Dermis blood vessel endothelial cell (primary cell): ENCODE results near the gene CRB2. TPM values are rescaled to one million over a fixed set of nuclear protein-coding genes. Genes with fewer than 3 reads are reported as not detected.

Experiments used
- DNase-seq: peaks from one replicate; pipeline ENCODE4 v3.0.0; 2010
- total RNA-seq: library from RNA; depleted of rRNA; stranded (reverse); fragments of >200 nt; gene quantifications from 2 replicates; pipeline ENCODE4 v1.2.3, GENCODE V29; 2014

The CRB2 gene
- total RNA-seq = not detected in 2 replicates

DNA sequence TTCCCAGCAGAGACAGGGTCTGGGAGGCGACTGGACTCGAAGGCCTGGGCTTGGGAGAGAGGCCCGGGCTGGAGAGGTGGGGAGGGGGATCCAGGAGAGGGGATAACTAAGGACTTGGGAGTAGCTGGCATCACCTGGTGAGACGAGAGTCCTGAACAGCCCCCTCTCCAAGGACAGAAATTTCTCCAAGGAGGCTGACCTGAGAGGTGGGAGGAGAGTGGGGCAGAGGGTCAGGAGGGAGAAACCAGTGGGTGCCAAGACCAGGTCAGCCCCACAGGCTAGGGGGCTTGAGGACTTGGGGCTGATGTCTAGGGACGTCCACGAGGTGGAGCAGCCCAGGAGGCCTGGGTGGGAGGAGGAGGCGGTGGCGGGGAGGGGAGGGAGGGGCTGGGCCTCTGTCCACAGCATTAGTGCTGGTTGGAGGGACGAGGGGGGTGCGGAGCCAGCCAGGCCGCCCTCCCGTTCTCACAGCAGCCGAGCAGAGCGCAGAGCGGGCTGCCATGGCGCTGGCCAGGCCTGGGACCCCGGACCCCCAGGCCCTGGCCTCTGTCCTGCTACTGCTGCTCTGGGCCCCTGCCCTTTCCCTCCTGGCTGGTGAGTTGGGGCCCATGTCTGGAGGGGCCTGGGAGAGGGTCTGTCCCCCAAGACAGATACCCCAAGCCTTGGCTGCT lies at the start of gene CRB2:
TSS of gene CRB2 (plus strand) at position 437 of the 671 bp plus-strand sequence. CDS start at position 501, 64 bp downstream.
- DNase-seq = no peak

DNA sequence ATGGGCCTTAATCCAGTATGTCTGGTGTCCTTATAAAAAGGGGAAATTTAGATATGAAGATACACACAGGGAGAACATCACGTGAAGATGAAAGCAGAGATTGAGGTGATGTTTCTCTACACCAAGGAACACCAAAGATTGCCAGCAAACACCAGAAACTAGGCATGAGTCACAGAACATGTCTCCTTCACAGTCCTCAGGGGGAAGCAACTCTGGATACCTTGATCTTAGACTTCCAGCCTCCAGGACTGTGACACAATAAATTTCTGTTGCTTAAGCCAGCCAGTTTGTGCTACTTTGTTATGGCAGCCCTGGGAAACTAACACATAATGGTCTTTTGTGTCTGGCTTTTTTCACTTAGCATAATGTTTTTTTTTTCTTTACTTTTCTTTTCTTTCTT lies 46.4 kb upstream of the CRB2 start:
- DNase-seq = no peak

DNA sequence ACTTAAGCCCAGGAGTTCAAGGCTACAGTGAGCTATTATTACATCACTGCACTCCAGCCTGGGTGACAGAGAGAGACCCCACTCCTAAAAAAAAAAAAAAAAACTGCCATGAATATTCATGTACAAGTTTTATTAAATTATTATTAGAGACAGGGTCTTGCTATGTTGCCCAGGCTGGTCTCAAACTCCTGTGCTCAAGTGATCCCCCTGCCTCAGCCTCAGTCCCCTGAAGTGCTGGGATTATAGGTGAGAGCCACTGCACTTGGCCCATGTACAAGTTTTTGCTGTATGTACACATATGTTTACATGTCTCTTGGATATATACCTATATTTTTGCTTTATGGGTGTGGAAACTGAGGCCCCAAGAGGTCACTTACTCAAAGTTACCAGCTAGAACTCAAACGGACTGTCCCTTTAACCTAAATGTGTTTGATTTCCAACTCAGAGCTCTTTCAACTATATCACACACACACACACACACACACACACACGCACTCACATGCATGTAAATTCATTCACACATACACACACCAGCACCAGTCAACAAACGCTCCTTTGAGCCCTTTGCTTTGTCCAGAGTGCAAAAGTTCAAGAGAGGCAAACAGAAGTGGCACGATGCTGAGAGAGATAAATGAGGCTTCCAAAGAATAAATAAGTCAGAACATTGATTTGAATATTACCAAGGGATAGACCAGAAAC lies 45.3 kb upstream of the CRB2 start:
- no peak for DNase-seq

DNA sequence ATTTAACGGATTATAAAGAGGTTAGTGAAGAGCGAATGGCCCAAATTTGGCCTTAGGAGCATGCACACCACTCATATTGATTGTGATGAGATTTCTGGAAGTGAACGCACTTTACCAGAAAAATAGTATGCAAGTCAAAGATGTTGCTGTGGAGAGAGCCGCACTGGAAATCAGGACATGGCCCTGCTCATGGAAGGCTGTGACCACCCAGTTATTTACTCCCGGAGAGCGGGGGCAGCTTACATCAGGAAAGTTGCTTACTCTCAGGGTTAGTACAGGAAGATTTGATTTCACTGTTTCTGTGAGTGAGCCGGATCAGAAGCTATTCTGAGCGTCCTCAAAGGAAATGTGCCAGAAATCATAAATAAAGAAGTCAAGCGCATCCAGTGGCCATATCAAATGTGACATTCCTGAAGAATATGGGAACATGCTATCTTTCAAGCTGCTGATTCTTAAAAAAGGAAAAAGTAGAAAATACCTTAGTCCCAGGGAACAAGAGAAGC lies 44.7 kb upstream of the CRB2 start:
- DNase-seq = no peak

DNA sequence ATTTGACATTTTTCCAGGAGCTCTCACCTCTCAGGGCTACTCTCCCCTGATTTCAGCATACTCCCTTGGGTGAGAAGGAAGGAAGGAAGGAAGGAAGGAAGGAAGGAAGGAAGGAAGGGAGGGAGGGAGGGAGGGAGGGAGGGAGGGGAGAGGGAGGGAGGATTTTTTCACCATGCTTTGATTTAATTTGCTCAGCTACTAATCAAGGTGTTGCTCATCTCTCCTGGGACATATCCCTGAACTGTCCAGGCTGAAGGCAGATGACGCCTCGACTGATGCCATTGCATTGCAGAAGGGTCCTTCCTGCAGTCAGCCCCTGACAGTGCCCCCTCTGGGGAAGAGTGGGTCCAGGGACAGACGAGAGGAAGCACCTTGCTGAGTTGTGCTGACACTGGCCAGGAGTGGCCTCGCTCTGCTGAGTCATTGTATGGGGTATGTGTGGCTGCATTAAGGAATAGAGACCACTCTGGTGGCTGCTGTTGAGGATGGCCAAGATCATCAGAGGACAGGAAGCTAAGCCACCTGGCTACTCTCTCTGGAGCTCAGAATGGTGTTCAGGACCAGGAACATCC lies 43.6 kb upstream of the CRB2 start:
- DNase-seq = no peak

DNA sequence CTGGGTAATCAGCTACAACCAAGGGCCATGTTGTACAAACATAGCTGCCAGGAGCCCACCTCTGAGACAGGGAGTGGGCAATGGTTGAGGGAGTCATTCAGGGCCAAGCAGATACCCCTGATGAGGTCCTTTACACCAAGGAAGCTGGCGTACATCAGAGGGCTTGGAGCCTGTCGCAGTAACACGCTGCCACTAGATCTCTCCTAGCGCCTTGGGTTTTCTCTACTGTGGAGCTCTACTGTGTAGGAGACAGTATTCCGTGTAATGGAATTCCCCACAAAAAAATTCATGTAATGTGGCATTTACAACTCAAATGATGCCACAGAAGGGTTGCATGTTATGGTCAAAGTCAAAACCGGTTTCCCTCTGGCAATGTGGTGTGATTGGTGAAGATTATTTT lies 41.4 kb upstream of the CRB2 start:
- DNase-seq = no peak

DNA sequence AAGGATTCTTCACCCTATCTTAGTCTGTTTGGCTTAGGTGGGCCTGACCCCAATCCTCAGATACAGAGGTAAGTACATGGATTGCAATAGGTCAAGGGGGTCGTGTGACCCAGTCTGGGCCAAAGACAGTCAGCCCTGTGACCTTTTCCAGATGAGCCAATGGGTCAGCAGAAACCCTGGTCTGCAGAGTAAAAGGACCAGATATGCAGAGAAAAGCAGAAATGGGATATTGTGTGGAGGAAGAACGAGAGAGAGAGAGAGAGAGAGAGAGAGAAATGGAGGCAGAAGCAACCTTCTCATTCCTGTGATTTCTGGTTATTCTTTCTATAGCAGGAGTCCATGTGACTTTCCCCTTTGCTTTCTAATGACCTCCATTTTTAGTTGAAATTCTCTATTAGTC lies 40.4 kb upstream of the CRB2 start:
- no peak for DNase-seq

DNA sequence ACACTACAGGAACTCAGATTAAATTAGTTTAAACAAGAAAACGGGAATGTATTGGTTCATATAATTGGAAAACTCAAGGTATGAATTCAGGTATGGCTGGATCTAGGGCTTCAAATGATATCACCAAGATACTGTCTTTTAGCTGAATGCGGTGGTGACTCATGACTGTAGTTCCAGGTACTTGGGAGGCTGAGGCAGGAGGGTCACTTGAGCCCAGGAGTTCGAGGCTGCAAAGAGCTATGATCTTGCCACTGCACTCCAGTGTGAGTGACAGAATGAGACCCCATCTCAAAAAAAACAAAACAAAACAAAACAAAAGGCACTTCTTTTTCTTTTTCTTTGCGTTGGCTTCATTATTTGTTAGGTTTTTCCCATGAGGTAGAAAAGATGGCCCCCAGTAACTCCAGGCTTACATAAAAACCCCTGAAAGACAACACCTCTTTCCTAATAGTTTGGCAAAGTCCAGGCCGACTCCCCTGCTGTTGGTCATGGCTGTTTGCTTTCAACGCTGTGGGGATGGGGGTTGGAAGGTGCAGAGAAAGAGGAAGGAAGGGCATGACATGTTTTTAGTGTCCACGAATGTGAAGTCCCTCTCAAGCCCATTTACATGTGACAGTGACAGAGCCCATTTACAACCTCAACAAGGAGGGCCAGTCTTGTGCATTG lies 39.8 kb upstream of the CRB2 start:
- DNase-seq = no peak

DNA sequence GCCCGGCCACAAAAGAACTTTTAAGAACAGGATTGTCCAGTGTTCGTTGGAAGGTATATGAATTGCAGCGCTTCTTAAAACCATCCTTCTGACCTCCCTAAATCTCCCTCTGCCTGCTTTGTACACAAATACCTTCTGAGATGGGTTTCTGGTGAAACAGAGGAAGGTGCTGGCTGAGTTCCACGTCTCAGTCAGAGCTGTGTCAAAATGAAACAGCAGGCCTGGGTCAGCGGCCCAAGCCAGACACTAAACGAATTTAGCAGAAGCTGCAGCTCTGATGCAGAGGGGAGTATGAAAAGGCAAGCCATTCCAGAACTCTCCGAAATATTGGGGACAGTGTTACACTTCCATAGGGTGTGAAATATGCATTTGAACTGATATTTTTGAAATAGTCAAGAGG lies 37.8 kb upstream of the CRB2 start:
- no peak for DNase-seq

DNA sequence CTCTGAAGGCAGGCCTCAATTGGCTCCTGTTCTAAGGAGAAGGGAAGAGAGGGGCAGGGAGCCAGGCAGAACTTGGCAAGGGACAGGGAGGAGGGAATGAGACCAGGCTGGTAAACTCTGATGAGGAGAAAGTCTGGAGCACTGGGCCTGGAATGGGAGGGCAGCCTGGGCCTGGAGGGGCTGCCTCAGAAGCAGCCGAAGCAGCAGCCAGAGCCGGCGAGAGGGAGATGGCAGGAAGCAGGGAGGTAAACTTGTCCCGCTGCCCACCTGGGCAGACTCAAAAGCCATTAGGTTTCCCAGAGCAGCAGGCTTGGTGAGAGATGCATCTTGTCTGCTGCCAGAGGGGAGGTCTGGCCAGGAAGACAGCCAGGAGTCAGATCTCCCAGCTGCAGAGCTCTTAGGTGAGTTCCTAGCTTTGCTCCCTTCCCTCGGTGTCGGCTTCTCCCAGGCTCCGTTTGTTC lies 37.0 kb upstream of the CRB2 start:
- no peak for DNase-seq

DNA sequence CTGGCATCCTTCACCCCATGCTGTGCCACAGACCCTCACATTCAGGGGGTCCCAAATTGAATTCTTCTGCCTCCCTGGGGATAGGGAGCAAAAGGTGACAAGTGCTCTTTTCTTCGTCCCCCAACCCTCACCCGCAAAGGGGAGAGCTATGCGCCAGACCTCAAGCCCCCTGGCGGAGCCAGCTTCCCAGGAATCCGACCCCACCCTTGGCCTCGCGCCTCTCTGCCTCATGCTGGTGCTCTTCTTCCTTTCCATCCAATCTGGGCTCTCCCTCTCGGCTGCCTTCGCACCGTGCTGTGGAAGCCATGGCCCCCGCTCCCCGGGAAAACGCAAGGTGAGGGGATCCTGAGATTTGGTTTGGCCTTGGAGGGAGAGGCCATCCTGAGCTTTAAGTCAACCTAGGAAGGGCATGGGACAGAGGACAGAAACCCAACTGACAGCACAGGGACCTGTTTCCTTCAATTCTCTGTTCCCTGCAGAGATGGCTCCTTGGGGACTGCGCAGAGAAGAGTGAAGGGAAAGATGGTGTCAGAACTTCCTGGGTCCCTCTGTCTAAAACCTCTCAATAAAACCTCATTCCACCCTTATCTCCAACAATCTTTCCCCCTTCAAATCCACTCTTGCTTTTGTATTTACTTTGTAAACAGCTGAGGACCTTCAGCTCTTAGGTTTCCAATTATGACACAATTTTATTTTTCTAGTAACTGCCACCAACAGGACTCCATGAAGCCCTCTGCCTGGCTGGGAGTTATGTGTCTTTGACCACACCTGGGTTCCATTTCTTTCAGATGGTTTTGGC lies 36.3 kb upstream of the CRB2 start:
- DNase-seq = no peak

DNA sequence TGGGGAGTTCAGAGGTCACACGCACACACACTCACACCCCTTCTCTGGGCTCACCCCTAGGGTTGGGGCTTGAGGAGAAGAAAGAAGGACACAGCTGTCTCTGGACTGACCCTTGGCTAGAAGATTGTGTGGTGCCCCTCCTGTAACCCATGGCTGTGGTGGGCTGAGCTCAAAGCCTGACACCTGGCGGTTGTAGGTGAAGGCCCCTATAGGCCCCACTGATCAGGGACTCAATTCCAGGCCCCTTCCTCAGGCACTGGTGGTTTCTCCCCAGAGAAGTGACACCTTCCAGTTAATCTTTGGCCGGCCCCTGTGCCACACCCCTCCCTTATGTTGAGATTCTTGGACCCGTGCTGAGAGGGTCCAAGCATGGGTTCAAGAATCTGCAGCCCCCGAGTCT lies 35.2 kb upstream of the CRB2 start:
- DNase-seq = no peak

DNA sequence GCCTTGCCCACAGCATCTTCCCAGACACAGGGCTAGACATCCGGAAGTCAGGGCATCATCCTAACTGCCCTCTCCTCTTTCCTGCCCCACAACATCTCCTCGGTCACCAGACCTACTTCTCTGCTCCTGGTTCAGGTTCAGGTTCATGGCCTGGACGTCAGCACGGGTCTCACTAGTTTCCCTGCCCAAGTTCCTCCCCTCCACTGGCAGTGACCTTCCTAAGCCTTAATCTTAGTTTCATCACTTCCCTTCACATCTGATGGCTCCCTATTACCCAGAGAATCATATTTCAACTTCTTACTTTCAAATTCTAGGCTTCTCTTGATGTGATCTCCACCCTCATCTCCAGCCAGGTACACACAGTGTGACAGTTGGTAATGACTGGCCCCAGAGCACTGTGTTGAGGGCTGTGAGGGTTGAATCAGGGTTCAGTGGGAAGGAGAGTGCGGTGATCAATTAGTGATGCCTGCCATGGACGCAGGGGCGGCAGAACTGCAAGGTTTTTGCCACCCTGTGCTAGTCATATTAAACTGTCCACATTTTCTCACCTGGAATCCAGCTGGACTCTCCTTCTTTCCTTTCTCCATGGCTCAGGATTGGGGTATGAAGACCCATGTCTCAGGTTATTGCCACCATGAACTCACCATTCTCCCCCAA lies 34.3 kb upstream of the CRB2 start:
- no peak for DNase-seq

DNA sequence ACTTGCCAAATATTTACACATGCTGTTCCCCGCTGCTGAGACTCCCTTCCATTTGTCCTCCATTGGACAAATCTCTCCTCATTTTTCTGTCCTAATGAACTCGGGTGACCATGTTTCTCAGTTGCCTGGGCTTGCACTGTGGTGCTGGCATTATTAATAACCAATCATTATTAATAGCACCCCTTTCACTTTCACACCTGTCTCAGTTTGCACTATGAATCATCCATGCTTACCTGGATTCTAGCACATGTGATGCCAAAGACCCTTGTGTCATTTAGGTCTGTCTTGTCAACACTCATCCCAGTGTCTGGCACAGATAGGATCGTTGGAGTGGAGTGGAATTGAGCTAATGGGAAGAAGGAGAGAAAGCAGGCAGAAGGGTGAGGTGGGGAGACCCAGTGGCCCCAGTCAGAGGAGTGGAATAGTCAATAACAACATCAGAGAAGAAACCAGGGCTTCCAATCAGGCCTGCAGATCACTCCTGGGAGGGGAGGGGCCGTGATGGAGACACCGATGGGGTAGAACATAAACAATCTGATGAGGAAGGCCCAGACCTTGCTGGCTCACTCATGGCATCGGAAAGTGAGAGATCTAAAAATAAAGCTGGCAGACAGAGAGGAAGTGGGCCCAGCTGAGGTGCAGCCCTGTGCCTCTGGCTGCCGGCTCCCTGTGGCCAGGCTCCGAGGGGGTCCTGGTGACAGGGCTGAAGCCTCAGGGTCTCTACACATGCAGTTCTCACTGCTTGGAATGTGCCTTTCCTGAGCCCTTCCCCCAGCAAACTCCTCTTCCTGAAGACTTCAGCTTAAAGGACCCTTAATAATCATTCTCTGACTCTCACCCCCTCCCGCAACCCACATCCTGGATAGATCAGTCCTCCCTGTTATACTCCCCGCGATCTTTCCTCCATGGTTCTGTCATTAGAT lies 33.5 kb upstream of the CRB2 start:
- no peak for DNase-seq

DNA sequence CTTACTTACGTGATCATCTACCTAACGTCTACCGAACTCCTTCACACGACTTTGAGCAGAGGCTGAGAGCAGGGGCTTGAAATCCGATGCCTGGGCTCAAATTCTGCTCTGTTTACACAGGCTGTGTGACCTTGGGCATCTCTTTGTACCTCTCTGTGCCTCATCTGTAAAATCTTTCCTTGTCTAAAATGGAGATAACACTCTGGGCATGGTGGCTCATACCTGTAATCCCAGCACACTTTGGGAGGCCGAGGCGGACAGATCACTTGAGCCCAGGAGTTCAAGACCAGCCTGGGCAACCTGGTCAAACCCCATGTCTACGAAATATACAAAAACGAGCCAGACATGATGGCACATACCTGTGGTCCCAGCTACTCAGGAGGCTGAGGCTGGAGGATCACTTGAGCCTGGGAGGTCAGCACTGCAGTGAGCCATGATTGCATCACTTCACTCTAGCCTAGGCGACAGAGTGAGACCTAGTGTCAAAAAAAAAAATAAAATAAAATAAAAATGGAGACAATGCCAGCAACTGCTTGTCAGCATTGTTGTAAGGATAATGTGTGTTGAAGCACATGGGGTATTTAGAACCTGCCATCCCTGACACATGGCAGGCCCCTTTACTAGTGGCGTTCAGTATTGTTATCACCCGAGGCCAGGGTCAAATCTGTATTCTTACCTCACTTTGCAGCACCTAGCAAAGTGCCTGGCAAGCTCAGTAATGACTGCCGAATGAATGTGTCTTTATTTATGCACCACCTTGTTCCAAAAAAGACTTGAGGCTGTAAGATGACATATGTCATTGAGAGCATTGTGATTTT lies 32.6 kb upstream of the CRB2 start:
- no peak for DNase-seq

DNA sequence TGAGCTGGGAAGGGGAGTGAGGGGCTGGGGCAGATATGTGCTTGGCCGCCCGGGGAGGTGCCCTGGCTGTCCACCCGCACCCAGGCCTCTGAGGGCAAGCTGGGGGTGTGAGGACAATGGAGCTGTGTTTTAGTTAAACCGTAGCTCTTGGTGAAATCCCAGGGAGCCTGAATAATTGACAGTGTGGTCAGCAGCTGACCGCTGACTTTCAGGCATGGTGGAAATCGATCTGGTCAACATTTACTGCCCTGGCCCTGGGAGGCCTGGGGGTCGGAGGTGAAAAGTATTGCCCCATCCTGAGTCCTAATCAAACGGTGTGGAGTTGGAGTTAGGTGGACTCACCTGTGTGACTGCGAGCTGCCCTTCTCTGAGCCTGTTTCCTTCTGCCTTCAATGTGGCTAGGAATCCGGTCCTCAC lies 31.2 kb upstream of the CRB2 start:
- DNase-seq = no peak

DNA sequence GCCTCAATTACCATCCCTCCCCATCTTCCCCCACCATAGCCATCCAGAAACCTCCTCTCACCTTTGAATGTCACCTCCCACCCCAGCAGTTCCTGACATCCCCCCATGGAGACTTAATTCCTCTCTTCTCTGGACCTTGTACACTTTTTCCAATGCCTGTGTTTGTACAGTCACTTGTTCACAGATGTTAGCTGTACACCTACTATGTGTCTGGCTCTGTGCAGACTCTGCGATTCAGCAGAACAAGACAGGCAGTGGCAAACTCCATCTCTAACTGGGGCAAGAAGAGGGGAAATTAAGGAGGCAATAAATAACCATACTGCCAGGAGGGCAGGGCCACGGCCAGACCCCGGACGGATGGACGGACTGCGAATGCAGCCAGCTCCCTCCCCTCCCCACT lies 29.8 kb upstream of the CRB2 start:
- DNase-seq = no peak

DNA sequence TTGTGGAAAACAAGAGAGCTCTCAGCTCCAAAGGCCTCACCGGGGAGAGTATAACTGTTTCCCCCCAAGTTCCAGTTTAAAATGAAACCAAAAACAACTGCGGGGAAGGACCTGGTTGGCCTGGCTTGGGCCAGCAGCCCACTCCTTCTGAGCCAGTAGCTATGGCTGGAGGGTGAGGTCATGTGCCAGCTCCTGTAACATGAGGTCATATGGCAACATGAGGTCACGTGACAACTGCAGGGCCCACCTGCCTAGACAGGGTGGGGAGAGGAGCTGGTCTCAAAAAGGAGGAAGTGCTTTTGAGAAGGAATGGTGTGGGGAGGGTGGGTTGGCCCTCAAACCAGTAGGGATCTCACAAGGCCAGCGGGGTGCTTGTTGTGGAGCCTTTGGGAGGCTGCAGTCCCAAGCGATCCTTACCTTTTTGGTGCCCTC lies 29.3 kb upstream of the CRB2 start:
- DNase-seq = no peak

DNA sequence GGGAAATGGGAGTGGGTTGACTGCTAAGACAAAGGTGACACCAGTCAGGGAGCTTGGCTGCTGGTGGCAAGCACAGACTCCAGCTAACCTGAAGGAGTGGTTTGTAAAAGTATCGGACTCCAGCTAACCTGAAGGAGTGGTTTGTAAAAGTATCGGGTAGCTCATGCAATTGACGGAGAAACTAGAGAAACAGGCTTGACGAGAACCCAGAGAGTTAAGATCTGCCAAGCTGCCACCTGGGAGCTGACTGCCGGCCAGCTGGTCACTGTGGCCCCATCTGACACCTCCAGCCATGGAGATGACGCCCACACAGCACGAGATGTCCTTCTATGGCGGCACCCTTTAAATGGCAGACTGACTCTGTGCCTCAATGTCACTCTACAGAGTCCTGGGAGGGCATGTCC lies 28.3 kb upstream of the CRB2 start:
- DNase-seq = no peak
